Fibroblast of pulmonary artery (primary cell): ENCODE data around the gene USP12.
A peak's percentile ranks its signal among the peaks of the same experiment; 100 is the strongest.

Experiments used
- DNase-seq: peaks from one replicate; pipeline ENCODE4 v3.0.0-alpha.2; 2010; ENCODE audit warnings: low read depth
- H3K4me3 ChIP-seq: replicated peaks from 2 replicates; pipeline ENCODE4 v1.5.1; 2011; ENCODE audit warnings: low read depth, mild to moderate bottlenecking, control low read depth, low read length, moderate library complexity
- CTCF ChIP-seq: IDR thresholded peaks from 2 replicates; pipeline ENCODE4 v1.5.1; 2011; ENCODE audit warnings: mild to moderate bottlenecking, control low read depth, low read length, inconsistent platforms; ENCODE audit errors: missing control alignments

USP12 gene

GRCh38 chr13:27040826-27041108 is 130.8 kb downstream of the USP12 start:
- no peak overlapping the region for H3K4me3 ChIP-seq
- no peak for TF ChIP-seq CTCF
- no peak for DNase-seq

- H3K4me3 ChIP-seq: no peak overlapping the region
- no peak for TF ChIP-seq CTCF
- DNase-seq: no peak
Measured at GRCh38 chr13:27039171-27039701, 132.4 kb downstream of the USP12 start.

GRCh38 chr13:27038323-27038722 is 133.3 kb downstream of the USP12 start:
- no peak for TF ChIP-seq CTCF
- H3K4me3 ChIP-seq: no peak overlapping the region
- peak; percentile 69 for DNase-seq

- no peak overlapping the region for H3K4me3 ChIP-seq
- TF ChIP-seq CTCF: no peak
Measured at GRCh38 chr13:27037571-27037970, 134.0 kb downstream of the USP12 start.

GRCh38 chr13:27037171-27037570 is 134.4 kb downstream of the USP12 start:
- no peak for TF ChIP-seq CTCF
- DNase-seq: no peak
- H3K4me3 ChIP-seq: no peak overlapping the region

More at GRCh38 chr13:27037571-27037970, 134.0 kb downstream of the USP12 start:
- DNase-seq: no peak

- DNase-seq: no peak
- no peak for TF ChIP-seq CTCF
- no peak overlapping the region for H3K4me3 ChIP-seq
Measured at GRCh38 chr13:27036236-27036981, 135.2 kb downstream of the USP12 start.

GRCh38 chr13:27035892-27036235 is 135.7 kb downstream of the USP12 start:
- no peak overlapping the region for H3K4me3 ChIP-seq
- peak; percentile 28 for DNase-seq
- no peak for TF ChIP-seq CTCF
